Esophagus muscularis mucosa (tissue), 4 donors: ENCODE results near the gene COL27A1. TPM values are rescaled to one million over a fixed set of nuclear protein-coding genes. Genes with fewer than 3 reads are reported as not detected.
A peak's percentile ranks its signal among the peaks of the same experiment; 100 is the strongest.

Experiments
- DNase-seq: peaks from one replicate; pipeline ENCODE4 v3.0.0-alpha.2; 2017; ENCODE audit errors: extremely low spot score
- H3K27ac ChIP-seq, 4 donors: fragments of 200-600 bp; sonication (generic); replicated peaks in 1 of 4; 1 replicate in 3 of 4; 2 replicates in 1 of 4; pipeline ENCODE4 v1.5.1; 2016 to 2019; ENCODE audit warnings: mild to moderate bottlenecking in 1 of 4
- H3K27me3 ChIP-seq, 4 donors: fragments of 200-600 bp; sonication (generic); one replicate each; pipeline versions ENCODE4 v1.5.1 to v1.6.0; 2016 to 2019
- H3K36me3 ChIP-seq, 4 donors: fragments of 200-600 bp; sonication (generic); one replicate each; pipeline ENCODE4 v1.5.1; 2016 to 2019
- H3K4me1 ChIP-seq, 4 donors: fragments of 200-600 bp; sonication (generic); one replicate each; pipeline ENCODE4 v1.5.1; 2016 to 2019
- H3K4me3 ChIP-seq, 4 donors: fragments of 200-600 bp; sonication (generic); 1 replicate in 2 of 4; 2 replicates in 2 of 4; pipeline ENCODE4 v1.5.1; 2016 to 2019; ENCODE audit warnings: mild to moderate bottlenecking in 4 of 4, moderate library complexity in 1 of 4
- H3K9me3 ChIP-seq, 4 donors: fragments of 200-600 bp; sonication (generic); 1 replicate in 3 of 4; 2 replicates in 1 of 4; pipeline ENCODE4 v1.5.1; 2016 to 2019
- CTCF ChIP-seq, 3 experiments: fragments of 200-600 bp in 2 of 3; fragments of 450-650 bp in 1 of 3; sonication (generic) in 2 of 3; IDR thresholded peaks; one replicate each; pipeline ENCODE4 v1.5.1; 2017 to 2019; ENCODE audit warnings: antibody characterized with exemption in 3 of 3, mild to moderate bottlenecking in 2 of 3, moderate library complexity in 1 of 3
- EP300 ChIP-seq: sonication (generic); formaldehyde crosslinking; IDR thresholded peaks from one replicate; pipeline ENCODE4 v1.6.1; 2017; ENCODE audit warnings: antibody characterized with exemption
- POLR2A ChIP-seq: fragments of 450-650 bp; IDR thresholded peaks from one replicate; pipeline ENCODE4 v1.6.1; 2017; ENCODE audit warnings: antibody characterized with exemption, moderate library complexity, mild to moderate bottlenecking, low read depth
- POLR2AphosphoS5 ChIP-seq, 2 donors: sonication (generic); formaldehyde crosslinking; IDR thresholded peaks; one replicate each; pipeline ENCODE4 v1.6.1; 2017; ENCODE audit warnings: antibody characterized with exemption in 2 of 2
- WGBS: methylation state at CpG from one replicate; pipeline ENCODE4 v1.1.5; 2018; 5-methylcytosine and 5-hydroxymethylcytosine counted together
- intact Hi-C: fragments of 100-400 bp; cut with DNase I; formaldehyde crosslinking; loops from one replicate; pipeline ENCODE4 v1.15.1; 2023
- total RNA-seq, 4 donors: library from RNA; depleted of rRNA; stranded (reverse); fragments of >200 nt; gene quantifications; one replicate each; pipeline versions ENCODE4 v1.1.0 to v1.2.1, GENCODE V29; 2016

The COL27A1 gene
- total RNA-seq, 4 donors from 2014 or later, result 1.8 to 3.3 (median 2.7) TPM

- WGBS, result 91% methylated on average over 11 of the region's 13 CpGs
- peaks cover 0 to 8% (median 7%) of the 10 kb centered on the region in 4 donors for H3K4me1 ChIP-seq
- intact Hi-C loops, result no loop called here
Measured at GRCh38 chr9:114309096-114309495, 153.8 kb downstream of the COL27A1 start.

GRCh38 chr9:114310471-114311450, 155.4 kb downstream of the COL27A1 start:
- no peaks in the 10 kb centered on the region for H3K27me3 ChIP-seq
- TF ChIP-seq POLR2A (no peak), EP300 (no peak), CTCF (IDR thresholded peaks at IDR 0.05) (no peak), POLR2AphosphoS5 (IDR thresholded peaks at IDR 0.05) (no peak)
- intact Hi-C loops, result no loop called here
- no peak overlapping the region for H3K27ac ChIP-seq
- no peak overlapping the region for H3K4me3 ChIP-seq
- peaks cover 0 to 3% (median 2%) of the 10 kb centered on the region in 4 donors for H3K4me1 ChIP-seq
- H3K36me3 ChIP-seq, result peaks cover 0 to 17% (median 3%) of the 10 kb centered on the region in 4 donors
- DNase-seq, result peak; percentile 78
- H3K9me3 ChIP-seq, result no peaks in the 10 kb centered on the region
- WGBS, result 86% methylated on average over 22 of the region's 22 CpGs

More at GRCh38 chr9:114309096-114309495, 153.8 kb downstream of the COL27A1 start:
- peak; percentile 68 for DNase-seq
- Histone ChIP-seq H3K4me3 (no peak overlapping the region), H3K27ac (no peak overlapping the region), H3K36me3 (peaks cover 0 to 17% (median 3%) of the 10 kb centered on the region in 4 donors), H3K27me3 (no peaks in the 10 kb centered on the region), H3K9me3 (no peaks in the 10 kb centered on the region)
- TF ChIP-seq POLR2A, result no peak

- peak; percentile 77 for DNase-seq
- Histone ChIP-seq H3K27me3 (no peaks in the 10 kb centered on the region), H3K9me3 (no peaks in the 10 kb centered on the region), H3K4me1 (no peaks in the 10 kb centered on the region), H3K36me3 (peaks cover 0 to 17% (median 3%) of the 10 kb centered on the region in 4 donors), H3K27ac (no peak overlapping the region), H3K4me3 (no peak overlapping the region)
- intact Hi-C loops, result no loop called here
- WGBS, result 88% methylated on average over 28 of the region's 28 CpGs
- no peak for TF ChIP-seq POLR2A
- TF ChIP-seq POLR2AphosphoS5 (IDR thresholded peaks at IDR 0.05), result no peak
- TF ChIP-seq CTCF (IDR thresholded peaks at IDR 0.05), result no peak
- no peak for TF ChIP-seq EP300
Measured at GRCh38 chr9:114311571-114312512, 156.5 kb downstream of the COL27A1 start.

- no peak overlapping the region for H3K4me3 ChIP-seq
- H3K4me1 ChIP-seq, result no peaks in the 10 kb centered on the region
- intact Hi-C loops, result no loop called here
- TF ChIP-seq POLR2AphosphoS5 (IDR thresholded peaks at IDR 0.05) (no peak), POLR2A (no peak), CTCF (IDR thresholded peaks at IDR 0.05) (no peak), EP300 (no peak)
- peaks cover 0 to 11% (median 3%) of the 10 kb centered on the region in 4 donors for H3K36me3 ChIP-seq
- H3K27me3 ChIP-seq, result no peaks in the 10 kb centered on the region
- no peak for DNase-seq
- no peaks in the 10 kb centered on the region for H3K9me3 ChIP-seq
- 77% methylated on average over 8 of the region's 8 CpGs for WGBS
- no peak overlapping the region for H3K27ac ChIP-seq
Measured at GRCh38 chr9:114312513-114312875, 157.2 kb downstream of the COL27A1 start.
